Measurements from ENCODE around the gene GFRA4. TPM values are rescaled to one million over a fixed set of nuclear protein-coding genes. Genes with fewer than 3 reads are reported as not detected.

Gene GFRA4
- total RNA-seq, 1 donor from 2014 or later, result not detected

DNA sequence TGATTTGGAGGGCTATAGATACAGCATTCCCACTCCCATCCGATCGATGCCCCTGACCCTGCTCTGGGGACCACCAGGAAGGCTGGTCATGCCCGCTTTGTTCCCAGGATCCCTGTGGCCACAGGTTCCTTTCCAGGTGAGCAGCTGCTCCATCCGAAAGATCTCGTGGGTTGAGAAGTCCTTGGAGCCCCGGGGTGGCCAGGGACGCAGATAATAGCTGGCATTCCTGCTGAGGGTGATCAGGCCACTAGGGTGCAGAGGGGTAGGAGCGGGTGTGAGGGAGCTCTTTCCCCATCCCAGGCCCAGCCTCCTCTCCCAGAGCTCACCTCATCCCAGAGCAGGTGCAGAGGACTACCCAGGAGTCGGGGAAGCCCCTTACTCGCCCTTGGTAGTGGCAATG lies 11.2 kb upstream of the GFRA4 start:
- peaks cover 1% of the 10 kb centered on the region for H3K36me3 Mint-ChIP-seq

GRCh38 chr20:3673221-3674070 lies 10.2 kb upstream of the GFRA4 start:
- H3K4me1 Mint-ChIP-seq, result peaks cover 16% of the 10 kb centered on the region
- H3K4me3 Mint-ChIP-seq, result no peak overlapping the region
- H3K36me3 Mint-ChIP-seq, result peaks cover 1% of the 10 kb centered on the region
- H3K27ac Mint-ChIP-seq, result no peak overlapping the region
- peaks cover 52% of the 10 kb centered on the region for H3K27me3 Mint-ChIP-seq (ENCODE audit: low read depth)
- H3K9me3 Mint-ChIP-seq, result no peaks in the 10 kb centered on the region
- no peak for DNase-seq (ENCODE audit: low spot score in 2 of 2, unreplicated experiment in 2 of 2)
- TF ChIP-seq CTCF (IDR thresholded peaks at IDR 0.05; ENCODE audit: unreplicated experiment), result no peak

More for the DNA sequence above, 11.2 kb upstream of the GFRA4 start:
- Mint-ChIP-seq H3K27me3 (ENCODE audit: low read depth) (peaks cover 54% of the 10 kb centered on the region), H3K4me3 (no peak overlapping the region), H3K4me1 (peaks cover 23% of the 10 kb centered on the region), H3K27ac (no peak overlapping the region), H3K9me3 (no peaks in the 10 kb centered on the region)
- no peak for DNase-seq (ENCODE audit: low spot score in 2 of 2, unreplicated experiment in 2 of 2)
- TF ChIP-seq CTCF (IDR thresholded peaks at IDR 0.05; ENCODE audit: unreplicated experiment), result no peak

GRCh38 chr20:3672547-3673171 lies 9.5 kb upstream of the GFRA4 start:
- Mint-ChIP-seq H3K27ac (no peak overlapping the region), H3K36me3 (peaks cover 1% of the 10 kb centered on the region), H3K9me3 (no peaks in the 10 kb centered on the region), H3K4me1 (peaks cover 9% of the 10 kb centered on the region), H3K4me3 (no peak overlapping the region), H3K27me3 (ENCODE audit: low read depth) (peaks cover 52% of the 10 kb centered on the region)
- DNase-seq (ENCODE audit: low spot score in 2 of 2, unreplicated experiment in 2 of 2), result no peak
- TF ChIP-seq CTCF (IDR thresholded peaks at IDR 0.05; ENCODE audit: unreplicated experiment), result no peak

- no peak for TF ChIP-seq CTCF (IDR thresholded peaks at IDR 0.05; ENCODE audit: unreplicated experiment)
- H3K27ac Mint-ChIP-seq, result no peak overlapping the region
- H3K27me3 Mint-ChIP-seq (ENCODE audit: low read depth), result peaks cover 52% of the 10 kb centered on the region
- H3K4me1 Mint-ChIP-seq, result peaks cover 8% of the 10 kb centered on the region
- H3K4me3 Mint-ChIP-seq, result no peak overlapping the region
- DNase-seq (ENCODE audit: low spot score in 2 of 2, unreplicated experiment in 2 of 2), result no peak
- no peaks in the 10 kb centered on the region for H3K9me3 Mint-ChIP-seq
- peaks cover 1% of the 10 kb centered on the region for H3K36me3 Mint-ChIP-seq
Observed at GRCh38 chr20:3671986-3672546, 8.9 kb upstream of the GFRA4 start.

GRCh38 chr20:3670945-3671344 lies 7.7 kb upstream of the GFRA4 start:
- Mint-ChIP-seq H3K27ac (no peak overlapping the region), H3K27me3 (ENCODE audit: low read depth) (peaks cover 45% of the 10 kb centered on the region), H3K36me3 (peaks cover 1% of the 10 kb centered on the region), H3K9me3 (no peaks in the 10 kb centered on the region), H3K4me1 (peaks cover 11% of the 10 kb centered on the region), H3K4me3 (no peak overlapping the region)
- TF ChIP-seq CTCF (IDR thresholded peaks at IDR 0.05; ENCODE audit: unreplicated experiment), result no peak
- DNase-seq (ENCODE audit: low spot score in 2 of 2, unreplicated experiment in 2 of 2), result no peak

Data from mesothelial cell of epicardium (in vitro differentiated cells).